G401 (cell line): Measurements from ENCODE around the gene TMEM117. TPM values are rescaled to one million over a fixed set of nuclear protein-coding genes. Genes with fewer than 3 reads are reported as not detected.

ENCODE experiments used
- DNase-seq: peaks from one replicate; pipeline ENCODE4 v3.0.0-alpha.2; 2015; ENCODE audit warnings: low spot score
- in situ Hi-C: cut with HindIII; loops from 2 replicates; pipeline ENCODE4 v1.10.0; 2016; ENCODE audit warnings: low sequenced_read_pairs, mixed read lengths
- total RNA-seq: library from RNA; depleted of rRNA; stranded (reverse); fragments of >200 nt; shearing (Covaris generic); gene quantifications from 2 replicates; pipeline ENCODE4 v1.2.3, GENCODE V29; 2014

Gene TMEM117
- total RNA-seq, 1 experiment from 2014 or later = 6.2 TPM

GRCh38 chr12:43878050-43878449 lies 42.2 kb downstream of the TMEM117 start:
- DNase-seq = no peak
- in situ Hi-C loops = no loop called here

GRCh38 chr12:43880547-43880946 lies 44.7 kb downstream of the TMEM117 start:
- in situ Hi-C loops = loop anchor here (10.0 kb wide), 1 partner anchor 116 kb away; no protein-coding TSS in a partner anchor
- no peak for DNase-seq

DNA sequence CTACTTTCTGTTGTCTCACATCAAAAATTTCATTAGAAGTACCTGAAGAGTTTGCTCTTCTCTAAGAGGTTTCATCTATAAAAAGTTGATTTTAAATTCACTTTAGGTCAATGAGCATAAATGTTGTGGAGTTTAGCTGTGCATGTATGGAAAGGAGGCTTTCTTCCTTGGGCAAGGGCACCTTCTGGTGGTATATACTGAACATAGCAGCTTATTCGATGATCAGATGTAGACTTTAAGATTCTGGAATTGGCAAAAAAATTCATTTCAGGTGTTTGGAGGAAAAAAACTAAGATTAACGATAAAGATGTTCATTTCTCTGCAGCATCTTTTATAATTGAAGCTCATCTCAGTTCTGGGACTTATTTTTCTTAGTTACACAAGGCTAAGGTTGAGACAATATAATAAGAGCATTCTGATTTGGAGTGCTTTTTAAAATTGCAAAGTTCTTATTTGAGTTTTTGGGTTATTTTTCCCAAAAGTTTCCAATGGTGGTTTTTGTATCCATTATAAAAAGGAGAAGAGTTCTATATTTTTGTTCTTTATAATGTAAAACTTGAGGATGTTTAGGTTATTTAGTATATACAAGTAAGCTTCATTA lies 46.8 kb downstream of the TMEM117 start:
- in situ Hi-C loops = loop anchor here (10.0 kb wide), 1 partner anchor 118 kb away; no protein-coding TSS in a partner anchor
- DNase-seq = peak; percentile 56

DNA sequence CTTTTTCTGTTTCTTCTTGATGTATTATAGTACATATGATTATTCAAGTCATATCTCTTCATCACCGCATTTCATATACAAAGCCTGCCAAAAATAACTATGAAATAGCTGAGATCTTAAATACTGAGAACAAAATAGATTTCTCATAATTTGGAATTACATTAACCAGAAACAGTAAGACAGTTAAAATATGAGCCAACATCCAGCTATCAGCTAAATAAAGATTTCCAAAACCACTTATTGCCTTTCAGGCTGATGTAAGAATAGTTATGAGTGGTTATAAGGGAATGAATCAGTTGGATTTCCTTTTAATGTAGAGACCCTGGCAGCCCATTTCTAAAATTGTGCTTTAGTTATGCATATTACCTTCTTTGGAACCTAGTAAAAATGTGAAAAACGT lies 47.4 kb downstream of the TMEM117 start:
- in situ Hi-C loops = loop anchor here (10.0 kb wide), 1 partner anchor 119 kb away; no protein-coding TSS in a partner anchor
- DNase-seq = no peak

- in situ Hi-C loops = loop anchor here (10.0 kb wide), 1 partner anchor 119 kb away; no protein-coding TSS in a partner anchor
- DNase-seq = no peak
Measured at GRCh38 chr12:43883748-43884147, 47.9 kb downstream of the TMEM117 start.

- in situ Hi-C loops = loop anchor here (10.0 kb wide), 1 partner anchor 120 kb away; no protein-coding TSS in a partner anchor
- no peak for DNase-seq
Measured at GRCh38 chr12:43884683-43885410, 49.0 kb downstream of the TMEM117 start.

GRCh38 chr12:43887397-43887796 lies 51.5 kb downstream of the TMEM117 start:
- DNase-seq = no peak
- in situ Hi-C loops = loop anchor here (10.0 kb wide), 1 partner anchor 123 kb away; no protein-coding TSS in a partner anchor

- in situ Hi-C loops = no loop called here
- DNase-seq = no peak
Measured at GRCh38 chr12:43891856-43892574, 56.1 kb downstream of the TMEM117 start.

- in situ Hi-C loops = no loop called here
- no peak for DNase-seq
Measured at GRCh38 chr12:43893670-43894069, 57.8 kb downstream of the TMEM117 start.

- in situ Hi-C loops = no loop called here
Measured at GRCh38 chr12:43895580-43896206, 59.8 kb downstream of the TMEM117 start.

DNA sequence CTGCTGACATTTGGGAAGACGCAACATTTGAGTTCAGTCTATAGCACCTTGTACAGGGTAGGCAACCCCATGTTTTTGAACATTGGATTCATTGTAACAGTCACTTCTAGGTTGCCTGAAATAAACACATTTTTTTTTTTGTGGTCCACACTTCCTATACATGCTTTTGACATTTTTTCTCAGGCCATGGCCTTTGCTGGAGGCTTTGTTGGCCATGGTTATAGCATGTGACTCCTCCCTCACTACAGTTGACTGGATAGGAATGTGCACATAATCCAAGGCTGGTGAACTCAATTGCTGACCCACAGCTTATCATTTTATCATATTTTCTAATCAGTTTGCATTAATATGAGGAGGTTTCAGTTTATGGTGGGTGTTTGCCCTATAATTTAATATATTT lies 60.6 kb downstream of the TMEM117 start:
- in situ Hi-C loops = no loop called here
- DNase-seq = no peak

More at GRCh38 chr12:43895580-43896206, 59.8 kb downstream of the TMEM117 start:
- DNase-seq = no peak

- in situ Hi-C loops = no loop called here
Measured at GRCh38 chr12:43898474-43898873, 62.6 kb downstream of the TMEM117 start.

DNA sequence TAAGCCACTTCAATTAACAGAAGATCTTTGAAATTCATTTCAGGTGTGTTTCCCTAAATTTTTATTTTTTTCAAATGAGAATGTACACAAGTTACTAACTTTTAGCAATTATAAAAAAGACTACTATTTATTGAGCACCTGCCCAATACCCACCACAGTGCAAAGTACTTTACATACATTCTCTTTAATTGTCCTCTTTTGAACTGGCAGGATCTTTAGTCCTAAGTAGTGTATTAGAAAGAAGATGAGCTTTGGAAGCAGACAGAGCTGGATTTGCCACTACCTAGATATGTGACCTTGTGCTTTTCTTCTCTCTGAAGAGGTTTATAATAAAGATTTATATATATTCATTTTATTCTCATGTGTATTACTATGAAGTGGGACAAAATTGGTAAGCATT lies 63.7 kb downstream of the TMEM117 start:
- DNase-seq = no peak
- in situ Hi-C loops = no loop called here

More at GRCh38 chr12:43898474-43898873, 62.6 kb downstream of the TMEM117 start:
- DNase-seq = no peak

DNA sequence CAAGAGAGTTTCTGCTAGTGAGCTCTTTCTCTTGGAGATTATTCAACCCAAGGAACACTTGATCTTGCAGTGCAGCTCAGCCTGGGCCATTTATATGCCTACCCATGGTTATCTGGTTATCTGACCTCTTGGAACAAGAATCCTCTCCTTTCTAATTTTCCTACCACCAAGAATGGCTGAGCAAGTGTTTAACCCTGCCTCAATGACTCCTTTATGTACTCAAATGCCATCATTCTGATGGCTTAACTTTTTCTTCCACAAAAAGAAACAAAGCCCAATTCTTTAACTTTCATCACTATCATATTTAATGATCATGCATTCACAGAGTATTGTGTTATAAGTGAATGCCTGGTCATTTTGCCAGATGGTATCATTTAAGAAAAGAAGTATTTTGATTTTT lies 67.8 kb downstream of the TMEM117 start:
- no peak for DNase-seq
- in situ Hi-C loops = no loop called here

- DNase-seq = no peak
- in situ Hi-C loops = no loop called here
Measured at GRCh38 chr12:43912859-43913258, 77.0 kb downstream of the TMEM117 start.

DNA sequence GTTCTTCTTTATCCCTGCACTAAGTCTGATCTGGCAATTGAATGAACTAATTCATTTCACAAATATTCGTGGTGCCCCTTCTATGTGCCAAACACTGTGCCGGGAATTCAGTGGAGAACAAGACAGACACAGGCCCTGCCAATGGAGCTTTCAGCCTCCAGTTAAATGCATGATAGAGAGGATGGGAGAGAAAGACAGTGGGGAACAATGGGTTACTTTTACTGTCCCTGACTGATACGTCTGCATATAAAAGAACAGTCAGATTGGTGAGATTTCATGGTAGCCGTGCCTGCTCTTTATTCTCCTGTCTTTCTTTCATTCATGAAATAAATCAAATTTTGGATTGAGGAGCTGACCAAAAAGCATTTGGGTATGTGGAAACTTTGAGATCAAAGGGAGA lies 78.5 kb downstream of the TMEM117 start:
- in situ Hi-C loops = no loop called here

DNA sequence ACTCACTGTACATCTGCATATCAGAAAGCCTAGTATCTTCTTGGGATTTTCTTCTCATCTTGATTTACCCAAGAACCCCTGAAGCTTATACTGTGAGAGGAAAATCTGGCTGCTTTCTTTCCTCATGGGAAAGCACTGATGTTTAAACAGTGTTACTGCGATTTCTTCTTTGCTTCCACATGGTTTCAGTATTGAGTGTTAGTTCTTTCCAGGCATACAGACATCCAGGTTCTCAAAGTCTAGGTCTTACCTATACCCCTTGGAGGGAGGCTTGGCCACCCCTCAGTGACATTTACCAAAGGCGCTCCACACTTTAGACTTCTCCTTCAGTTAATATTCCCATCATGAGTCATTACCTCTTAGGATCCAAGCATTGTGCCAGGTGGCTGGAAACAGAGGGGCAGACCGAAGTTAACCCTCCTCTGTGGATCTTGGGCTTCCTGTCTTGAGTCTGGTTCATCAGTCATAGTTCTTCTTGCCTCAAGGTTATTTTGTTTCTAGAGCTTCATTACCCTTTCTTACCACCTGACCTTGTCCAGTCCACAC lies 79.1 kb downstream of the TMEM117 start:
- in situ Hi-C loops = no loop called here
- no peak for DNase-seq

More for the DNA sequence above, 78.5 kb downstream of the TMEM117 start:
- no peak for DNase-seq

DNA sequence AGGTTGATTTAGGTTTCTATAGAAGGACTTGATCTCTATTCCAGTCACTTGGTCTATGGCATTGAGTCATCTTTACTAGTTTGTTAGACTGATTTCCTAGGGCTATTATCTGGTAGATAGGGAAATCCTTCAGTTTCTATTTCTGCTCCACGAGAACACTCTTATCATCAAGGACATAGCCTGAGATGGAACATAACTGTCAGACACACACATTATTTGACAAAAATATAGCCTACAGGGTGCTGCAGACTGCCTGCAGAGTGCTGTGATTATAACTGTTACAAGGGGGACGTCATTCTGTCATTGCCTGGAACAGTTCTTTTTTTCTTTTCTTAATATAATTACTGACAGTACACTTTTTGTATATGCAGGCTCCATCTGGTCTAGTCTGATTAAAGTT lies 82.0 kb downstream of the TMEM117 start:
- in situ Hi-C loops = no loop called here
- no peak for DNase-seq

GRCh38 chr12:43921666-43922337 lies 85.9 kb downstream of the TMEM117 start:
- DNase-seq = no peak
- in situ Hi-C loops = no loop called here
